Neural progenitor cell (in vitro differentiated cells): ENCODE measurements around the gene PDIA5.

Experiments used
- EZH2 ChIP-seq: fragments of 200-600 bp; sonication (generic); IDR thresholded peaks from 2 replicates; pipeline ENCODE4 v1.6.1; 2017; ENCODE audit warnings: antibody characterized with exemption, mild to moderate bottlenecking, moderate library complexity
- TF ChIP-seq, protein P1 (sequence below): fragments of 200-600 bp; sonication (generic); IDR thresholded peaks from 2 replicates; pipeline ENCODE4 v1.5.1; 2017; ENCODE audit warnings: antibody characterized with exemption, mild to moderate bottlenecking

GRCh38 chr3:123046262-123047061, 20.4 kb upstream of the PDIA5 start:
- TF ChIP-seq, protein P1, sequence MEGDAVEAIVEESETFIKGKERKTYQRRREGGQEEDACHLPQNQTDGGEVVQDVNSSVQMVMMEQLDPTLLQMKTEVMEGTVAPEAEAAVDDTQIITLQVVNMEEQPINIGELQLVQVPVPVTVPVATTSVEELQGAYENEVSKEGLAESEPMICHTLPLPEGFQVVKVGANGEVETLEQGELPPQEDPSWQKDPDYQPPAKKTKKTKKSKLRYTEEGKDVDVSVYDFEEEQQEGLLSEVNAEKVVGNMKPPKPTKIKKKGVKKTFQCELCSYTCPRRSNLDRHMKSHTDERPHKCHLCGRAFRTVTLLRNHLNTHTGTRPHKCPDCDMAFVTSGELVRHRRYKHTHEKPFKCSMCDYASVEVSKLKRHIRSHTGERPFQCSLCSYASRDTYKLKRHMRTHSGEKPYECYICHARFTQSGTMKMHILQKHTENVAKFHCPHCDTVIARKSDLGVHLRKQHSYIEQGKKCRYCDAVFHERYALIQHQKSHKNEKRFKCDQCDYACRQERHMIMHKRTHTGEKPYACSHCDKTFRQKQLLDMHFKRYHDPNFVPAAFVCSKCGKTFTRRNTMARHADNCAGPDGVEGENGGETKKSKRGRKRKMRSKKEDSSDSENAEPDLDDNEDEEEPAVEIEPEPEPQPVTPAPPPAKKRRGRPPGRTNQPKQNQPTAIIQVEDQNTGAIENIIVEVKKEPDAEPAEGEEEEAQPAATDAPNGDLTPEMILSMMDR = no peak
- TF ChIP-seq EZH2 = no peak
